WTC11 (cell line): ENCODE results near the gene XDH. TPM values are rescaled to one million over a fixed set of nuclear protein-coding genes. Genes with fewer than 3 reads are reported as not detected.
A peak's percentile ranks its signal among the peaks of the same experiment; 100 is the strongest.

Experiments used
- ATAC-seq: fragments of 200-7000 bp; cut with Tn5 transposase; 2 replicates; pipeline ENCODE4 v1.10.0; 2021; ENCODE audit warnings: mild to moderate bottlenecking, moderate library complexity
- CTCF ChIA-PET: fragments of 300-600 bp; sonication (Branson Sonifier 250); formaldehyde crosslinking; loops from one replicate; lab custom pipeline; 2021; ENCODE audit warnings: antibody characterized with exemption; lab: Charles Lee
- POLR2A ChIA-PET: fragments of 350-600 bp; sonication (Branson Sonifier 250); formaldehyde crosslinking; loops from one replicate; lab custom pipeline; 2021; ENCODE audit warnings: antibody characterized with exemption; lab: Charles Lee
- DNase-seq: peaks from one replicate; pipeline ENCODE4 v3.0.0; 2021; ENCODE audit warnings: low spot score
- H3K27ac Mint-ChIP-seq: 2 replicates; pipeline ENCODE4 v1.8.0; 2021; ENCODE audit warnings: mixed read lengths
- H3K27me3 Mint-ChIP-seq: 2 replicates; pipeline ENCODE4 v1.8.0; 2021; ENCODE audit warnings: low read depth, mild to moderate bottlenecking, moderate library complexity, mixed read lengths
- H3K36me3 Mint-ChIP-seq: 2 replicates; pipeline ENCODE4 v1.8.0; 2021; ENCODE audit warnings: mixed read lengths
- H3K4me1 Mint-ChIP-seq: 2 replicates; pipeline ENCODE4 v1.8.0; 2022; ENCODE audit warnings: mixed read lengths
- H3K4me3 Mint-ChIP-seq: 2 replicates; pipeline ENCODE4 v1.8.0; 2021; ENCODE audit warnings: mild to moderate bottlenecking, moderate library complexity, mixed read lengths
- H3K9me3 Mint-ChIP-seq: 2 replicates; pipeline ENCODE4 v1.8.0; 2021; ENCODE audit warnings: mixed read lengths
- EMX1 ChIP-seq: fragments of 250-450 bp; sonication (Bioruptor Pico); IDR thresholded peaks from 2 replicates; pipeline ENCODE4 v1.8.0; 2021; ENCODE audit warnings: mild to moderate bottlenecking
- ETV6 ChIP-seq: sonication (generic); formaldehyde crosslinking; IDR thresholded peaks from 2 replicates; pipeline ENCODE4 v1.8.1; 2022; ENCODE audit warnings: mild to moderate bottlenecking, missing genetic modification reagents
- IRF2 ChIP-seq: sonication (generic); formaldehyde crosslinking; IDR thresholded peaks from 2 replicates; pipeline ENCODE4 v1.8.0; 2022; ENCODE audit warnings: low read depth, missing genetic modification reagents, borderline replicate concordance
- JUN ChIP-seq: sonication (generic); formaldehyde crosslinking; IDR thresholded peaks from 2 replicates; pipeline ENCODE4 v1.8.0; 2023; ENCODE audit warnings: mild to moderate bottlenecking, missing genetic modification reagents
- NFE2L1 ChIP-seq: sonication (generic); formaldehyde crosslinking; IDR thresholded peaks from 2 replicates; pipeline ENCODE4 v1.8.1; 2023; ENCODE audit warnings: missing genetic modification reagents
- NR1H2 ChIP-seq: sonication (generic); formaldehyde crosslinking; IDR thresholded peaks from 2 replicates; pipeline ENCODE4 v1.9.0; 2021; ENCODE audit warnings: mild to moderate bottlenecking, moderate library complexity, missing genetic modification reagents
- PRRX2 ChIP-seq: fragments of 250-450 bp; sonication (Bioruptor Pico); IDR thresholded peaks from 2 replicates; pipeline ENCODE4 v1.8.0; 2021; ENCODE audit warnings: mild to moderate bottlenecking
- RORB ChIP-seq: fragments of 250-450 bp; sonication (Bioruptor Pico); IDR thresholded peaks from 2 replicates; pipeline ENCODE4 v1.9.0; 2021; ENCODE audit warnings: mild to moderate bottlenecking
- SMAD4 ChIP-seq: sonication (generic); formaldehyde crosslinking; IDR thresholded peaks from 2 replicates; pipeline ENCODE4 v1.8.0; 2022; ENCODE audit warnings: mild to moderate bottlenecking, missing genetic modification reagents
- TCF7 ChIP-seq: sonication (generic); formaldehyde crosslinking; IDR thresholded peaks from 2 replicates; pipeline ENCODE4 v1.8.0; 2022; ENCODE audit warnings: mild to moderate bottlenecking, low read depth, missing genetic modification reagents, moderate library complexity
- TEAD1 ChIP-seq: sonication (generic); formaldehyde crosslinking; IDR thresholded peaks from 2 replicates; pipeline ENCODE4 v1.8.0; 2022; ENCODE audit warnings: mild to moderate bottlenecking, missing genetic modification reagents
- TEAD4 ChIP-seq: sonication (generic); formaldehyde crosslinking; IDR thresholded peaks from 2 replicates; pipeline ENCODE4 v1.8.0; 2022; ENCODE audit warnings: mild to moderate bottlenecking, missing genetic modification reagents
- TP53 ChIP-seq: sonication (generic); formaldehyde crosslinking; IDR thresholded peaks from 2 replicates; pipeline ENCODE4 v1.8.1; 2023; ENCODE audit warnings: mild to moderate bottlenecking, missing genetic modification reagents
- ZNF138 ChIP-seq: sonication (generic); formaldehyde crosslinking; conservative IDR thresholded peaks from 2 replicates; pipeline ENCODE4 v1.8.1; 2022; ENCODE audit warnings: mild to moderate bottlenecking, moderate library complexity, missing genetic modification reagents
- ZNF232 ChIP-seq: sonication (generic); formaldehyde crosslinking; IDR thresholded peaks from 2 replicates; pipeline ENCODE4 v1.8.0; 2022; ENCODE audit warnings: mild to moderate bottlenecking, missing genetic modification reagents
- ZNF263 ChIP-seq: sonication (generic); formaldehyde crosslinking; IDR thresholded peaks from 2 replicates; pipeline ENCODE4 v1.8.1; 2022; ENCODE audit warnings: low read depth, mild to moderate bottlenecking, moderate library complexity, missing genetic modification reagents
- ZNF416 ChIP-seq: fragments of 250-450 bp; sonication (Bioruptor Pico); IDR thresholded peaks from 2 replicates; pipeline ENCODE4 v1.9.0; 2021; ENCODE audit warnings: mild to moderate bottlenecking, inconsistent platforms
- total RNA-seq: library from RNA; stranded (reverse); gene quantifications from 3 replicates; pipeline ENCODE4 v1.2.3, GENCODE V29; 2021
- TF ChIP-seq, protein P1 (sequence below): sonication (generic); formaldehyde crosslinking; IDR thresholded peaks from 2 replicates; pipeline ENCODE4 v1.8.1; 2023; ENCODE audit warnings: mild to moderate bottlenecking, moderate library complexity, missing genetic modification reagents
- TF ChIP-seq, protein P2 (sequence below): sonication (generic); formaldehyde crosslinking; IDR thresholded peaks from 2 replicates; pipeline ENCODE4 v1.8.1; 2022; ENCODE audit warnings: low read depth, missing genetic modification reagents, borderline replicate concordance
- TF ChIP-seq, protein P3 (sequence below): fragments of 250-450 bp; sonication (Bioruptor Pico); IDR thresholded peaks from 2 replicates; pipeline ENCODE4 v1.9.0; 2021; ENCODE audit warnings: moderate library complexity, mild to moderate bottlenecking, inconsistent platforms, borderline replicate concordance
- TF ChIP-seq, protein P4 (sequence below): sonication (generic); formaldehyde crosslinking; IDR thresholded peaks from 2 replicates; pipeline ENCODE4 v1.8.1; 2023; ENCODE audit warnings: mild to moderate bottlenecking, missing genetic modification reagents, moderate library complexity
- TF ChIP-seq, protein P5 (sequence below): fragments of 250-450 bp; sonication (Bioruptor Pico); IDR thresholded peaks from 2 replicates; pipeline ENCODE4 v2.1.2; 2022; ENCODE audit warnings: mild to moderate bottlenecking, moderate library complexity
- TF ChIP-seq, protein P6 (sequence below): sonication (generic); formaldehyde crosslinking; IDR thresholded peaks from 2 replicates; pipeline ENCODE4 v1.8.0; 2023; ENCODE audit warnings: missing genetic modification reagents
- TF ChIP-seq, protein P7 (sequence below): sonication (generic); formaldehyde crosslinking; IDR thresholded peaks from 2 replicates; pipeline ENCODE4 v1.8.0; 2022; ENCODE audit warnings: mild to moderate bottlenecking, missing genetic modification reagents

XDH gene
- total RNA-seq, 1 experiment from 2014 or later = 3.0 TPM

DNA sequence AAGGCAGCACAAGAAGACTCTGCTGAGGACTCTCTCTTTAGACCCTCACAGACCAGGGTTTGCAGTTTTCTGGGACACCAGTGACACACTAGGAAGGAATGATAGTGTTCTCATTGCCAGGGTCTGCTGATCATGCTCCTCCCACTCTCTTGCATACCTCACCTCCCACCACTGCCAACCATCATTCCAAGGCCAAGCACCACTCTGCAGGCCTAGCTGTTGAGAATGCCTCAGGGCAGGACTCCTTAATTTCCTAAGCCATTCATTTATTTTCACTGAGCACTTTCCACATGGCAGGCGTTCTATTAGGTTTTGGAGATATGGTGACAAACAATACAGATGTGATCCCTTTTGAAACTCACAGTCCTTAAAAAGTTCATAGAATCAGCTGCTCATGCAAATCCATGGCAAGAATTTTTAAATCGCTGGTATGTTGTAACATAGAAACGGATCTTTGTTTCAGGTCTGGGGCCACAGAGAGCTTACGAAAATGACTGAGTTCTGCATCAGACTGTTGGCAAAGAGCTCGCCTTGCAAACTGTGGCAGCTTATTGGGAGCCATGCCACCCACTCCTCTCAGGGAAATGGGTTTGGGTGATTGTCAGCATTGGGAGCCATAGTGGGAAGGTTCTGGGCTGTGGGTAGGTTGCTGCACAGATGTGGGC, 78.5 kb downstream of the XDH start:
- no peaks in the 10 kb centered on the region for H3K9me3 Mint-ChIP-seq
- ATAC-seq = peak; percentile 30; the same call in 1 of the 2 replicates
- peaks cover 17% of the 10 kb centered on the region for H3K4me1 Mint-ChIP-seq
- no peak for DNase-seq
- H3K27ac Mint-ChIP-seq = no peak overlapping the region; the same call in 1 of the 2 replicates
- no peaks in the 10 kb centered on the region for H3K27me3 Mint-ChIP-seq
- CTCF ChIA-PET = interaction anchor here (1.1 to 2.9 kb wide), 3 partner anchors 73 to 246 kb away, joined by 3 to 9 read pairs (median 8); no protein-coding TSS in a partner anchor
- POLR2A ChIA-PET = no interaction called here
- 0 out of 2 replicates have a peak, but pooled peaks cover 2% of the 10 kb centered on the region for H3K36me3 Mint-ChIP-seq
- H3K4me3 Mint-ChIP-seq = no peak overlapping the region
- TF ChIP-seq NR1H2 (CRISPR knock-in tag) = no peak
- TF ChIP-seq TEAD4 (CRISPR knock-in tag) = no peak
- no peak for TF ChIP-seq PRRX2
- TF ChIP-seq, protein P1, sequence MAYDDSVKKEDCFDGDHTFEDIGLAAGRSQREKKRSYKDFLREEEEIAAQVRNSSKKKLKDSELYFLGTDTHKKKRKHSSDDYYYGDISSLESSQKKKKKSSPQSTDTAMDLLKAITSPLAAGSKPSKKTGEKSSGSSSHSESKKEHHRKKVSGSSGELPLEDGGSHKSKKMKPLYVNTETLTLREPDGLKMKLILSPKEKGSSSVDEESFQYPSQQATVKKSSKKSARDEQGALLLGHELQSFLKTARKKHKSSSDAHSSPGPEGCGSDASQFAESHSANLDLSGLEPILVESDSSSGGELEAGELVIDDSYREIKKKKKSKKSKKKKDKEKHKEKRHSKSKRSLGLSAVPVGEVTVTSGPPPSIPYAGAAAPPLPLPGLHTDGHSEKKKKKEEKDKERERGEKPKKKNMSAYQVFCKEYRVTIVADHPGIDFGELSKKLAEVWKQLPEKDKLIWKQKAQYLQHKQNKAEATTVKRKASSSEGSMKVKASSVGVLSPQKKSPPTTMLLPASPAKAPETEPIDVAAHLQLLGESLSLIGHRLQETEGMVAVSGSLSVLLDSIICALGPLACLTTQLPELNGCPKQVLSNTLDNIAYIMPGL (CRISPR knock-in tag) = no peak
- TF ChIP-seq, protein P2, sequence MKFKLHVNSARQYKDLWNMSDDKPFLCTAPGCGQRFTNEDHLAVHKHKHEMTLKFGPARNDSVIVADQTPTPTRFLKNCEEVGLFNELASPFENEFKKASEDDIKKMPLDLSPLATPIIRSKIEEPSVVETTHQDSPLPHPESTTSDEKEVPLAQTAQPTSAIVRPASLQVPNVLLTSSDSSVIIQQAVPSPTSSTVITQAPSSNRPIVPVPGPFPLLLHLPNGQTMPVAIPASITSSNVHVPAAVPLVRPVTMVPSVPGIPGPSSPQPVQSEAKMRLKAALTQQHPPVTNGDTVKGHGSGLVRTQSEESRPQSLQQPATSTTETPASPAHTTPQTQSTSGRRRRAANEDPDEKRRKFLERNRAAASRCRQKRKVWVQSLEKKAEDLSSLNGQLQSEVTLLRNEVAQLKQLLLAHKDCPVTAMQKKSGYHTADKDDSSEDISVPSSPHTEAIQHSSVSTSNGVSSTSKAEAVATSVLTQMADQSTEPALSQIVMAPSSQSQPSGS = no peak
- TF ChIP-seq, protein P3, sequence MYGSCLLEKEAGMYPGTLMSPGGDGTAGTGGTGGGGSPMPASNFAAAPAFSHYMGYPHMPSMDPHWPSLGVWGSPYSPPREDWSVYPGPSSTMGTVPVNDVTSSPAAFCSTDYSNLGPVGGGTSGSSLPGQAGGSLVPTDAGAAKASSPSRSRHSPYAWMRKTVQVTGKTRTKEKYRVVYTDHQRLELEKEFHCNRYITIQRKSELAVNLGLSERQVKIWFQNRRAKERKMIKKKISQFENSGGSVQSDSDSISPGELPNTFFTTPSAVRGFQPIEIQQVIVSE (CRISPR knock-in tag) = no peak
- no peak for TF ChIP-seq NFE2L1 (CRISPR knock-in tag)
- TF ChIP-seq EMX1 (CRISPR knock-in tag) = no peak
- TF ChIP-seq TEAD1 = no peak
- TF ChIP-seq TCF7 = no peak

DNA sequence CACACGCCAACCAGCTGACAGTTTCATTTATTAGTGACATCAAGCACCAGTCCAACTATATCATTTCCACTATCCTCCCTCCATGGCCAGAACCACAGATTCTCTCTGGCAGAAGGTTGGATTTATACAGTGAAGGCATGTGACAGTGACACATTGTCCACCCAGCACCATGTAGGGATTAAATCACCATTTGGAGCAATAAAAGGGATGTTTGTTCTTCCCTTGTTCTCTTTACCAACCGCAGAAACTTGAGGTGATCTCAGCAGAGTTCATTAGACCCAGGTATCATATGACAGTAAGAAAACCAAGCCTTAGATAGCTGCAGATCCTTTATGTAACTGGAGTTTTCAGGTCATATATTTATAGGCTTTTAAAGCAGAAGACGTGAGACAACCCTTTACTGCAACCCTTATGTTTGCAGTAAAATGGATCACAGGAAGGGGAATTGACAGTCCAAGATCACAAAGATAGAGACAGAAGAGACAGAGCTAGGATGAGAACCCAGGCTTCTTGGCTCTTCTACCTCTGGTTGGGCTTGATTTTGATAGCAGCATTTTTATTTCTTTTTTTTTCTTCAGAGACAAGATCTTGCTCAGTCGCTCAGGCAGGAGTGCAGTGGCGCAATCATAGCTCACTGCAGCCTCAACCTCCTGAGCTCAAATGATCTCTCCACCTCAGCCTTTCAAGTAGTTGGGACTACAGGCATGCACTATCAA, 80.1 kb downstream of the XDH start:
- DNase-seq = no peak
- Mint-ChIP-seq H3K27ac (no peak overlapping the region), H3K9me3 (no peaks in the 10 kb centered on the region), H3K4me1 (peaks cover 19% of the 10 kb centered on the region), H3K4me3 (no peak overlapping the region), H3K27me3 (no peaks in the 10 kb centered on the region), H3K36me3 (no peaks in the 10 kb centered on the region)
- POLR2A ChIA-PET = no interaction called here
- ATAC-seq = no peak
- CTCF ChIA-PET = interaction anchor here (0.7 to 2.9 kb wide), 13 partner anchors 16 to 623 kb away, joined by 3 to 22 read pairs (median 7); partner anchors contain the start of gene GALNT14
- TF ChIP-seq JUN (CRISPR knock-in tag) (no peak), ZNF416 (CRISPR knock-in tag) (no peak), ETV6 (no peak), ZNF232 (CRISPR knock-in tag) (no peak), IRF2 (CRISPR knock-in tag) (no peak), TP53 (no peak), ZNF263 (CRISPR knock-in tag) (no peak), NFE2L1 (CRISPR knock-in tag) (no peak), ZNF138 (CRISPR knock-in tag) (no peak), RORB (CRISPR knock-in tag) (no peak), SMAD4 (CRISPR knock-in tag) (no peak)
- TF ChIP-seq, protein P3 (CRISPR knock-in tag) = no peak
- TF ChIP-seq, protein P2 = no peak
- TF ChIP-seq, protein P4, sequence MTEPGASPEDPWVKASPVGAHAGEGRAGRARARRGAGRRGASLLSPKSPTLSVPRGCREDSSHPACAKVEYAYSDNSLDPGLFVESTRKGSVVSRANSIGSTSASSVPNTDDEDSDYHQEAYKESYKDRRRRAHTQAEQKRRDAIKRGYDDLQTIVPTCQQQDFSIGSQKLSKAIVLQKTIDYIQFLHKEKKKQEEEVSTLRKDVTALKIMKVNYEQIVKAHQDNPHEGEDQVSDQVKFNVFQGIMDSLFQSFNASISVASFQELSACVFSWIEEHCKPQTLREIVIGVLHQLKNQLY (CRISPR knock-in tag) = no peak
- TF ChIP-seq, protein P5, sequence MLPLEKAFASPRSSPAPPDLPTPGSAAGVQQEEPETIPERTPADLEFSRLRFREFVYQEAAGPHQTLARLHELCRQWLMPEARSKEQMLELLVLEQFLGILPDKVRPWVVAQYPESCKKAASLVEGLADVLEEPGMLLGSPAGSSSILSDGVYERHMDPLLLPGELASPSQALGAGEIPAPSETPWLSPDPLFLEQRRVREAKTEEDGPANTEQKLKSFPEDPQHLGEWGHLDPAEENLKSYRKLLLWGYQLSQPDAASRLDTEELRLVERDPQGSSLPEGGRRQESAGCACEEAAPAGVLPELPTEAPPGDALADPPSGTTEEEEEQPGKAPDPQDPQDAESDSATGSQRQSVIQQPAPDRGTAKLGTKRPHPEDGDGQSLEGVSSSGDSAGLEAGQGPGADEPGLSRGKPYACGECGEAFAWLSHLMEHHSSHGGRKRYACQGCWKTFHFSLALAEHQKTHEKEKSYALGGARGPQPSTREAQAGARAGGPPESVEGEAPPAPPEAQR = no peak
- TF ChIP-seq, protein P6, sequence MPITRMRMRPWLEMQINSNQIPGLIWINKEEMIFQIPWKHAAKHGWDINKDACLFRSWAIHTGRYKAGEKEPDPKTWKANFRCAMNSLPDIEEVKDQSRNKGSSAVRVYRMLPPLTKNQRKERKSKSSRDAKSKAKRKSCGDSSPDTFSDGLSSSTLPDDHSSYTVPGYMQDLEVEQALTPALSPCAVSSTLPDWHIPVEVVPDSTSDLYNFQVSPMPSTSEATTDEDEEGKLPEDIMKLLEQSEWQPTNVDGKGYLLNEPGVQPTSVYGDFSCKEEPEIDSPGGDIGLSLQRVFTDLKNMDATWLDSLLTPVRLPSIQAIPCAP (CRISPR knock-in tag) = no peak
- TF ChIP-seq, protein P7, sequence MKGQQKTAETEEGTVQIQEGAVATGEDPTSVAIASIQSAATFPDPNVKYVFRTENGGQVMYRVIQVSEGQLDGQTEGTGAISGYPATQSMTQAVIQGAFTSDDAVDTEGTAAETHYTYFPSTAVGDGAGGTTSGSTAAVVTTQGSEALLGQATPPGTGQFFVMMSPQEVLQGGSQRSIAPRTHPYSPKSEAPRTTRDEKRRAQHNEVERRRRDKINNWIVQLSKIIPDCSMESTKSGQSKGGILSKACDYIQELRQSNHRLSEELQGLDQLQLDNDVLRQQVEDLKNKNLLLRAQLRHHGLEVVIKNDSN (CRISPR knock-in tag) = no peak
